IPS-18a (cell line): ENCODE data around the gene ATG7.
"Not testable (repeated sequence)": the region's sequence is repeated elsewhere in the genome, so short reads cannot be mapped to it uniquely, and the experiment has no call there.

Experiments used
- H3K27ac ChIP-seq: one replicate; pipeline ENCODE4 v1.5.1; 2013; ENCODE audit warnings: low read length
- H3K27me3 ChIP-seq: one replicate; pipeline ENCODE4 v1.6.1; 2013; ENCODE audit warnings: mild to moderate bottlenecking, low read length; ENCODE audit not compliant: control insufficient read depth, insufficient read depth
- H3K36me3 ChIP-seq: one replicate; pipeline ENCODE4 v1.6.1; 2013; ENCODE audit warnings: low read depth, low read length; ENCODE audit not compliant: control insufficient read depth
- H3K4me1 ChIP-seq: one replicate; pipeline ENCODE4 v1.6.1; 2013; ENCODE audit warnings: low read depth, low read length; ENCODE audit not compliant: control insufficient read depth
- H3K4me3 ChIP-seq: one replicate; pipeline ENCODE4 v1.5.1; 2013; ENCODE audit warnings: low read length
- H3K9ac ChIP-seq: one replicate; pipeline ENCODE4 v1.6.1; 2013; ENCODE audit warnings: mild to moderate bottlenecking, low read length, moderate library complexity
- H3K9me3 ChIP-seq: one replicate; pipeline ENCODE4 v1.6.1; 2013; ENCODE audit warnings: low read depth, low read length; ENCODE audit not compliant: control insufficient read depth

Gene ATG7

GRCh38 chr3:11478167-11478566, 206.0 kb downstream of the ATG7 start:
- Histone ChIP-seq H3K27ac (no peak overlapping the region), H3K27me3 (no peaks in the 10 kb centered on the region), H3K4me3 (no peak overlapping the region)

DNA sequence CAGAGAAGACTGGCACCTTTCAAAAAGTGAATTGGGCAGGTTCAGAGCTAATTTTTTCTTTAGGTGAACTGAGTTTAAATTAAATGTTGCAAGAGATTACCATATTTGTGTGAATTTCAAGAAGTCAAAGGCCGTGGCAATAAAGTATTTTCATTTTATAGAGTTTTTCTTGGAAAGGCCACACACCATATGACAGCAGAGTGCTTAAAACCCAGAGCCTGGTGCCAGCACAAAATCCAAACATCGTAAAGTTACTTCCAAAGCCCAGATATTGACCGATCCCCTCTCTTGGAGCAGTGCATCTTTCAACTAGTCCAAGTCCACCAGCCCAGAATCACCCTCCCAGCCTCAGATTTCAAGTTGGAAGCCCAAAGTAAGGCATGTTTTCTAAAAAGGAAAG, 207.0 kb downstream of the ATG7 start:
- no peaks in the 10 kb centered on the region for H3K27me3 ChIP-seq
- H3K4me3 ChIP-seq = no peak overlapping the region
- H3K4me1 ChIP-seq = peaks cover 41% of the 10 kb centered on the region
- no peak overlapping the region for H3K9ac ChIP-seq
- no peaks in the 10 kb centered on the region for H3K9me3 ChIP-seq
- no peaks in the 10 kb centered on the region for H3K36me3 ChIP-seq
- no peak overlapping the region for H3K27ac ChIP-seq

More at GRCh38 chr3:11478167-11478566, 206.0 kb downstream of the ATG7 start:
- Histone ChIP-seq H3K9ac (no peak overlapping the region), H3K4me1 (peaks cover 41% of the 10 kb centered on the region), H3K36me3 (no peaks in the 10 kb centered on the region), H3K9me3 (no peaks in the 10 kb centered on the region)

DNA sequence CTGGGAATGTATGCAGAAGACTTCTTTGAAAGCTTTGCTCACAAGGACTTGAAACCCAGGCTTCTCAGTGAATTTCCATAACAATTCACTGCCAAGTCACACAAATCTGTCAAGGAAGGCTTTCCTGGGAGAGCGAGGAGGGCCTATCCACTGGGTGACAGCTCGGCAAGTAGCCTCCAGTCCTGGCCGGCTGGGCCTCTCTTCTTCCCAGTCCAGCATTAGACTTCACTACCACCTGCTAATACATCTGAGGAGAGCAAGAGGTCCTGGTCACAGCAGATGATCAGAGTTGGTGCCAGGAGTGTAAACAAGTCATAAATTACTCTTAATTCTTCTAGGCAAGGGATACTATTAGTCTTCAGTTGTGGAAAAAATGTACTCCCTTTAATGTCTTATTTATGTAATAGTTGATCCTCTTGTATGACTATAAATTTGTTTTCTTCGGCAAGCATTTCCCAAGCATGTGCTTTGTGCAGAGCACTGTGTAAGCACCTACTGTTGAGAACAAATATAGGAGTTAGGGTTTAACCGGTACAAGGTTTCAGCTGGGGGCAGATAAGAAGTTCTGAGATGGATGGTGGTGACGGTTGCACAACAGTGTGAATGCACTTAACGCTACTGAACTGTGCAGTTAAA, 208.6 kb downstream of the ATG7 start:
- Histone ChIP-seq H3K9me3 (no peaks in the 10 kb centered on the region), H3K4me3 (no peak overlapping the region), H3K27me3 (no peaks in the 10 kb centered on the region), H3K9ac (no peak overlapping the region), H3K4me1 (peaks cover 28% of the 10 kb centered on the region), H3K36me3 (no peaks in the 10 kb centered on the region), H3K27ac (no peak overlapping the region)

DNA sequence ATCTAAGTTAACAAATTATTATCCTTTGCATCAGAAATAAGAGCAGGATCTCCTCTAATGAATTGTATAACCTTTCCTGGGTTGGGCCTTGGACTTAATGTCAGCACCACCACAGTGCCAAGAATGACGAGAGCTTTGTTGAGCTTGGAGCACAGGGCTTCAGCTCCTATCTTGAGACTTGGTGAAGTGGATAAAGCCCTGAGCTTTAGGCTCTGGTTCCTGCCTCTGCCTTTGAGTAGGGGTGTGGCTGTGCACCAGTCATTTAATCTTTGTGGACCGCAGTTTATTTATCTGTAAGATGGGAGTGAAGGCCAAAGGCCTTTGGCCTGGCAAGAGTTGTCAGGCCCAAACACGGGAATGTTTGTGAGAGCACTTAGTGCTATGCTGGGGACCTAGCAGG, 209.4 kb downstream of the ATG7 start:
- H3K27me3 ChIP-seq = no peaks in the 10 kb centered on the region
- no peak overlapping the region for H3K27ac ChIP-seq
- H3K4me3 ChIP-seq = no peak overlapping the region
- no peaks in the 10 kb centered on the region for H3K9me3 ChIP-seq
- peaks cover 25% of the 10 kb centered on the region for H3K4me1 ChIP-seq
- H3K36me3 ChIP-seq = no peaks in the 10 kb centered on the region
- H3K9ac ChIP-seq = no peak overlapping the region

DNA sequence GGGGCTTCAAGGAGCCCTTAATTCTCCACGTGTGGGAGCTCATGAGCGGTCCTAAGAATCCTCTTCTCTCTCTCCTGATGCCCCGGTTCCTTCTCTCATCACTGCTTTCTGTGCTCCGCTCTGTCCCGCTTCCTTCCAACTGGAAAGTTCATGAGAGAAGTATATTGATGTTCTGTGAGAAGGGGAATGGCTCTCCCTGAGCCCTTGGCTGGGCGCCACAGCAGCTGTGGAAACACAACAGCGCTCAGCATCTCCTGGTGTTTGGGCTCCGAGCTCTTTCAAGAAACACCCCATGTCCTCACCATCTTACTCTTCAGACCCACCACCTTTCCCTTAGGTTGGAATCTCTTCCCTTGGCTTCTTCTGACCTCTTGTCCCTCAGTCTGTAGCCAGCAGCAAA, 209.8 kb downstream of the ATG7 start:
- Histone ChIP-seq H3K36me3 (no peaks in the 10 kb centered on the region), H3K27me3 (no peaks in the 10 kb centered on the region), H3K9me3 (no peaks in the 10 kb centered on the region), H3K27ac (no peak overlapping the region), H3K4me3 (no peak overlapping the region), H3K4me1 (peaks cover 24% of the 10 kb centered on the region), H3K9ac (no peak overlapping the region)

DNA sequence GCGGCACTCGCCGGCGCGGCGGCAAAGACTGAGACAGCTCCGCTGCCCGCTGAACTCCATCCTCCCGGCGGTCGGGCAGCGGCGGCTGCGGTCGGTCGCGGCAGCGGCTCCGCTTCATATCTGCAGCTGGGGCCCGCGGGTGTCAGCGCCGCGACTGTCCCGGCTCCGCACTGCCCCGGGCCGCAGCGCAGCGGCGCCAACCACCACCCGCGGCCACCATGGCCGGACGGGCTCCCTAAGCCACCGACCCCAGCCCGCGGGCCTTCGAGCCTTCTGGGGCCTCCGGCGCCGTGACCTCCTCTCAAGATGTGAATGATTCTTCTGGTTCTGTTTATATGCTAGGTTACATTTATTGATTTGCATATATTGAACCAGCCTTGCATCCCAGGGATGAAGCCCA, 216.2 kb downstream of the ATG7 start:
- not testable (repeated sequence) for H3K27me3 ChIP-seq, H3K4me3 ChIP-seq, H3K36me3 ChIP-seq, H3K4me1 ChIP-seq, H3K9me3 ChIP-seq, H3K27ac ChIP-seq, H3K9ac ChIP-seq

GRCh38 chr3:11494131-11494916, 222.1 kb downstream of the ATG7 start:
- no peak overlapping the region for H3K27ac ChIP-seq
- no peaks in the 10 kb centered on the region for H3K27me3 ChIP-seq
- no peaks in the 10 kb centered on the region for H3K36me3 ChIP-seq
- peaks cover 13% of the 10 kb centered on the region for H3K4me1 ChIP-seq
- no peak overlapping the region for H3K9ac ChIP-seq
- H3K4me3 ChIP-seq = no peak overlapping the region
- H3K9me3 ChIP-seq = no peaks in the 10 kb centered on the region

- Histone ChIP-seq H3K4me3 (no peak overlapping the region), H3K9me3 (no peaks in the 10 kb centered on the region), H3K27me3 (no peaks in the 10 kb centered on the region), H3K9ac (peak overlapping the region; percentile 9), H3K4me1 (peaks cover 13% of the 10 kb centered on the region), H3K27ac (no peak overlapping the region), H3K36me3 (no peaks in the 10 kb centered on the region)
Observed at GRCh38 chr3:11495948-11496557, 223.9 kb downstream of the ATG7 start.

GRCh38 chr3:11498177-11498576, 226.0 kb downstream of the ATG7 start:
- Histone ChIP-seq H3K4me1 (peaks cover 13% of the 10 kb centered on the region), H3K9ac (no peak overlapping the region), H3K27me3 (no peaks in the 10 kb centered on the region), H3K9me3 (no peaks in the 10 kb centered on the region), H3K36me3 (no peaks in the 10 kb centered on the region), H3K27ac (no peak overlapping the region), H3K4me3 (no peak overlapping the region)

DNA sequence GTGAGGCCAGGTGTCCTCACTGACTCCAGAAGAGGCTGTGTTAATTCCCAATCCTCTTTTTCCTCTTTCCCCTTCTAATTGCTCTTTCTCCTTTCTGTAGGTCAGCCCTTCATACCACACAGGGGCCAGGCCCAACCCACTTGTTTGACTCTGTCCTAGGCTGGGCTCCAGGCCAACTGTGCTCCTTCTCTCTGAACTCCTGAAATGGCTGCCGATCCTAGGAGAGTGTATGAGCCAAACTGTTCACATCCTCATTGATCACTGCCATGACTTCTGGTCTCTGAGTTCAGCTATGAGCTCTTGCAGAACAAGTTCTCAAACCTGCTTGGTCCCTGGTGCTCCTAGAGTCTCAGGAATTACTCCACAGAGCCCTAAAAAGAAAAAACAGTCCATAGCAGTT, 226.4 kb downstream of the ATG7 start:
- Histone ChIP-seq H3K9ac (no peak overlapping the region), H3K4me1 (peaks cover 13% of the 10 kb centered on the region), H3K4me3 (no peak overlapping the region), H3K27me3 (no peaks in the 10 kb centered on the region), H3K36me3 (no peaks in the 10 kb centered on the region), H3K9me3 (no peaks in the 10 kb centered on the region), H3K27ac (no peak overlapping the region)

GRCh38 chr3:11499144-11499543, 226.9 kb downstream of the ATG7 start:
- no peak overlapping the region for H3K4me3 ChIP-seq
- peaks cover 13% of the 10 kb centered on the region for H3K4me1 ChIP-seq
- no peak overlapping the region for H3K27ac ChIP-seq
- H3K36me3 ChIP-seq = no peaks in the 10 kb centered on the region
- H3K9me3 ChIP-seq = no peaks in the 10 kb centered on the region
- H3K27me3 ChIP-seq = no peaks in the 10 kb centered on the region
- H3K9ac ChIP-seq = no peak overlapping the region

GRCh38 chr3:11502413-11502812, 230.2 kb downstream of the ATG7 start:
- not testable (repeated sequence) for H3K27ac ChIP-seq, H3K36me3 ChIP-seq, H3K9ac ChIP-seq, H3K27me3 ChIP-seq, H3K4me3 ChIP-seq, H3K9me3 ChIP-seq, H3K4me1 ChIP-seq
